HG03432 (cell line): Measurements from ENCODE around the gene EGFL8.

Source experiments
- ATAC-seq: cut with Tn5 transposase; IDR thresholded peaks from one replicate; pipeline ENCODE4 v1.9.1; 2021; ENCODE audit warnings: mild to moderate bottlenecking, moderate library complexity; ENCODE audit not compliant: unreplicated experiment

The EGFL8 gene

GRCh38 chr6:32146287-32146686 lies 18.1 kb upstream of the EGFL8 start:
- ATAC-seq: no peak

- no peak for ATAC-seq
Observed at GRCh38 chr6:32146687-32147086, 17.7 kb upstream of the EGFL8 start.

- ATAC-seq: no peak
Observed at GRCh38 chr6:32147401-32148132, 16.8 kb upstream of the EGFL8 start.

- no peak for ATAC-seq
Observed at GRCh38 chr6:32148289-32149091, 15.9 kb upstream of the EGFL8 start.

- no peak for ATAC-seq
Observed at GRCh38 chr6:32149092-32149755, 15.2 kb upstream of the EGFL8 start.

- no peak for ATAC-seq
Observed at GRCh38 chr6:32149932-32150870, 14.2 kb upstream of the EGFL8 start.

- no peak for ATAC-seq
Observed at GRCh38 chr6:32151181-32151862, 13.1 kb upstream of the EGFL8 start.

GRCh38 chr6:32151863-32152768 lies 12.3 kb upstream of the EGFL8 start, which contains the start of gene PRRT1:
Gene PRRT1, minus strand, starts transcription at chr6:32151939. Its CDS starts 112 bp downstream, at chr6:32151827.
- no peak for ATAC-seq

GRCh38 chr6:32152769-32153563 lies 11.4 kb upstream of the EGFL8 start:
- no peak for ATAC-seq

- peak; percentile 35 for ATAC-seq
Observed at GRCh38 chr6:32153564-32154513, 10.6 kb upstream of the EGFL8 start, which contains the start of gene PPT2. Gene PPT2, plus strand, starts transcription at chr6:32154141. Its CDS starts 454 bp downstream, at chr6:32154595.

GRCh38 chr6:32154514-32155161 lies 9.8 kb upstream of the EGFL8 start:
- ATAC-seq: peak; percentile 76

- no peak for ATAC-seq
Observed at GRCh38 chr6:32156891-32157290, 7.5 kb upstream of the EGFL8 start.

- ATAC-seq: no peak
Observed at GRCh38 chr6:32158052-32158451, 6.3 kb upstream of the EGFL8 start.

- ATAC-seq: no peak
Observed at GRCh38 chr6:32163559-32164258, 686 bp upstream of the EGFL8 start.

- ATAC-seq: no peak
Observed at GRCh38 chr6:32166411-32167061, 2.1 kb downstream of the EGFL8 start.
